Measurements from ENCODE around the gene PADI1.

DNA sequence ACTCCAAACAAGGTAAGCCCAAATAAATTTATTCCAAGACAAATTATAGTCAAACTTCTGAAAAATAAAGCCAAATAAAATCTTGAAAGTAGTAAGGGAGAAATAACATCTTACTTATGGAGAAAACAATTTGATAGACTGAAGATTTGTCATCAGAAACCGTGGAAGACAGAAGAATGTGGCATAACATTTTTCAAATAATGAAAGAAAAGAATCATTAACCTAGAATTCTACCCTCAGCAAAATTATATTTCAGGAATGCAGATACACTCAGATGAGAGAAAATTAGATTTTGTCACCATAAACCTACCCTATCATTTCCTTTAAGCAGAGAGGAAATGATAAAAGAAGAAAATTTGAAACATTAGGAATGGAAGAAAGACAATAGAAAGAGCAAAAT, 27.3 kb upstream of the PADI1 start:
- TF ChIP-seq, protein P1, sequence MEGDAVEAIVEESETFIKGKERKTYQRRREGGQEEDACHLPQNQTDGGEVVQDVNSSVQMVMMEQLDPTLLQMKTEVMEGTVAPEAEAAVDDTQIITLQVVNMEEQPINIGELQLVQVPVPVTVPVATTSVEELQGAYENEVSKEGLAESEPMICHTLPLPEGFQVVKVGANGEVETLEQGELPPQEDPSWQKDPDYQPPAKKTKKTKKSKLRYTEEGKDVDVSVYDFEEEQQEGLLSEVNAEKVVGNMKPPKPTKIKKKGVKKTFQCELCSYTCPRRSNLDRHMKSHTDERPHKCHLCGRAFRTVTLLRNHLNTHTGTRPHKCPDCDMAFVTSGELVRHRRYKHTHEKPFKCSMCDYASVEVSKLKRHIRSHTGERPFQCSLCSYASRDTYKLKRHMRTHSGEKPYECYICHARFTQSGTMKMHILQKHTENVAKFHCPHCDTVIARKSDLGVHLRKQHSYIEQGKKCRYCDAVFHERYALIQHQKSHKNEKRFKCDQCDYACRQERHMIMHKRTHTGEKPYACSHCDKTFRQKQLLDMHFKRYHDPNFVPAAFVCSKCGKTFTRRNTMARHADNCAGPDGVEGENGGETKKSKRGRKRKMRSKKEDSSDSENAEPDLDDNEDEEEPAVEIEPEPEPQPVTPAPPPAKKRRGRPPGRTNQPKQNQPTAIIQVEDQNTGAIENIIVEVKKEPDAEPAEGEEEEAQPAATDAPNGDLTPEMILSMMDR (IDR thresholded peaks at IDR 0.05) = no peak
- TF ChIP-seq POLR2A (IDR thresholded peaks at IDR 0.05) = no peak

Measured in body of pancreas (tissue), 4 donors.